Upper lobe of left lung (tissue), 6 donors: ENCODE data around the gene ARV1. TPM values are rescaled to one million over a fixed set of nuclear protein-coding genes. Genes with fewer than 3 reads are reported as not detected.

Source experiments
- ATAC-seq, 2 donors: fragments of 200-7000 bp; cut with Tn5 transposase; one replicate each; pipeline ENCODE4 v1.9.1; 2022; ENCODE audit warnings: mild to moderate bottlenecking in 2 of 2, moderate library complexity in 2 of 2; ENCODE audit not compliant: low FRiP score in 2 of 2
- DNase-seq, 2 donors: peaks; one replicate each; pipeline ENCODE4 v3.0.0-alpha.2; 2019 to 2020
- H3K27ac ChIP-seq, 4 donors: fragments of 200-600 bp; sonication (generic); one replicate each; pipeline ENCODE4 v1.5.1; 2016 to 2019
- H3K27me3 ChIP-seq, 4 donors: fragments of 200-600 bp; sonication (generic); one replicate each; pipeline ENCODE4 v1.5.1; 2017 to 2019
- H3K36me3 ChIP-seq, 4 donors: fragments of 200-600 bp; sonication (generic); one replicate each; pipeline ENCODE4 v1.5.1; 2016 to 2019
- H3K4me1 ChIP-seq, 4 donors: fragments of 200-600 bp; sonication (generic); one replicate each; pipeline ENCODE4 v1.5.1; 2018 to 2019
- H3K4me3 ChIP-seq, 4 donors: fragments of 200-600 bp; sonication (generic); one replicate each; pipeline ENCODE4 v1.5.1; 2017 to 2019; ENCODE audit warnings: mild to moderate bottlenecking in 2 of 4, moderate library complexity in 1 of 4
- H3K9me3 ChIP-seq, 4 donors: fragments of 200-600 bp; sonication (generic); one replicate each; pipeline ENCODE4 v1.5.1; 2018 to 2019
- CTCF ChIP-seq, 6 experiments: fragments of 450-650 bp in 4 of 6; fragments of 200-600 bp in 2 of 6; sonication (generic) in 2 of 6; IDR thresholded peaks; one replicate each; pipeline ENCODE4 v1.5.1; 2016 to 2019; ENCODE audit warnings: antibody characterized with exemption in 6 of 6
- EP300 ChIP-seq, 4 donors: sonication (generic); formaldehyde crosslinking; IDR thresholded peaks; one replicate each; pipeline ENCODE4 v1.5.1; 2017; ENCODE audit warnings: antibody characterized with exemption in 4 of 4, control low read depth in 2 of 4
- POLR2A ChIP-seq, 4 donors: fragments of 450-650 bp; IDR thresholded peaks; one replicate each; pipeline ENCODE4 v1.5.1; 2016 to 2017; ENCODE audit warnings: antibody characterized with exemption in 4 of 4, mild to moderate bottlenecking in 2 of 4
- POLR2AphosphoS5 ChIP-seq, 2 donors: sonication (generic); formaldehyde crosslinking; IDR thresholded peaks; one replicate each; pipeline ENCODE4 v1.5.1; 2017; ENCODE audit warnings: antibody characterized with exemption in 2 of 2
- WGBS, 2 donors: methylation state at CpG; one replicate each; pipeline ENCODE4 v1.1.5; 2017 to 2018; 5-methylcytosine and 5-hydroxymethylcytosine counted together
- total RNA-seq, 6 donors: library from RNA; depleted of rRNA in 4 of 6; stranded (reverse); fragments of >200 nt in 4 of 6; gene quantifications; one replicate each; pipeline versions ENCODE4 v1.1.0 to v1.2.1, GENCODE V29; 2016 to 2021
- donor health status: DM: no; HTN: no; CAD: no; lungs with moderate emphysema.
- donor health status: DM: no; HTN: yes; CAD: no; lungs with severe emphysema.

The ARV1 gene
- total RNA-seq, 6 donors from 2014 or later = 2.3 to 25.2 (median 19.6) TPM

GRCh38 chr1:230985711-230986110 lies 6.8 kb downstream of the ARV1 start:
- Histone ChIP-seq H3K4me3 (no peak overlapping the region), H3K27ac (peak overlapping the region in 1 of 4 donors; percentile 19), H3K9me3 (no peaks in the 10 kb centered on the region), H3K36me3 (peaks cover 0 to 6% (median 0%) of the 10 kb centered on the region in 4 donors), H3K4me1 (peaks cover 0 to 17% (median 2%) of the 10 kb centered on the region in 4 donors), H3K27me3 (no peaks in the 10 kb centered on the region)
- WGBS, 2 donors = 96 to 98% methylated on average over 6 of the region's 6 CpGs
- no peak for ATAC-seq
- no peak for TF ChIP-seq EP300 (IDR thresholded peaks at IDR 0.05)
- TF ChIP-seq POLR2A (IDR thresholded peaks at IDR 0.05) = no peak
- TF ChIP-seq CTCF (IDR thresholded peaks at IDR 0.05) = no peak
- no peak for TF ChIP-seq POLR2AphosphoS5 (IDR thresholded peaks at IDR 0.05)
- no peak for DNase-seq

DNA sequence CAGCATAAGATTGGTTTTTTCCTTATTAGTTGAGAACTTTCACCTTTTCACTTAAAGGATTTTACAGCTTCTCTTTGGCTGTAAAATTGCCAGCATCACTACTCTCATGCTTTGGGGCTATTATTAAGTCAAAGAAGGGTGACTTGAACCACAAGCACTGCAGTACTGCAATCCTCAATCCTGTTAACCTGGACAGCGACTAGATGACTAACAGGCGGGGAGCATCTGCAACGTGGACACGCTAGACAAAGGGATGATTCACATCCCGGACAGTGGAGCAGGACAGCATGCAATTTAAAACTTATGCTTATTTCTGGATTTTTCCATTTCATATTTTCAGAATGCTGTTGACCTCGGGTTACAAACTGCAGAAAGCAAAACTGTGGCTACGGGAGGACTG lies 8.1 kb downstream of the ARV1 start:
- Histone ChIP-seq H3K4me3 (no peak overlapping the region), H3K36me3 (peaks cover 0 to 9% (median 0%) of the 10 kb centered on the region in 4 donors), H3K27me3 (no peaks in the 10 kb centered on the region), H3K4me1 (peaks cover 0 to 18% (median 4%) of the 10 kb centered on the region in 4 donors), H3K9me3 (no peaks in the 10 kb centered on the region), H3K27ac (no peak overlapping the region)
- 93% methylated on average over 7 of the region's 7 CpGs for WGBS, 2 donors
- ATAC-seq = no peak
- TF ChIP-seq POLR2A (IDR thresholded peaks at IDR 0.05) (no peak), POLR2AphosphoS5 (IDR thresholded peaks at IDR 0.05) (no peak), EP300 (IDR thresholded peaks at IDR 0.05) (no peak), CTCF (IDR thresholded peaks at IDR 0.05) (no peak)
- no peak for DNase-seq

DNA sequence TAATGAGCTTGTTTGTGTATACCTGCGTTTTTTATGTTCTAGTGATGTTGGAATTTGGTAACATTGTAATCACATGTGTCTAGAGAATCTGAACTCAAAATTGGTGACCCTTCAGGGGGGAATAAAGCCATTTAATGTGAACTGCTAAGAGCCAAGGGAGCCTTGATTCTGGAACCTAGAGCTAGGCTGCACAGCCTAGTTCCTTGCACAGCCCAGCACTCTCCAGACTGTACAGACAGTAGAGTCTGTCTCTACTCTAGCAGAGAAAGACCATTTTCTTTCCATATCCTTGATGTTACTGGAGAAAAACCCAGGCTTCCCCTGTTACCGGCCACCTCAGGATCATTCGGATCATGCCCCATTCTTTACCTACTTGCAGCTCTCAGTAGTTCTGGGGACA lies 8.6 kb downstream of the ARV1 start:
- H3K27ac ChIP-seq = no peak overlapping the region
- no peaks in the 10 kb centered on the region for H3K9me3 ChIP-seq
- no peak overlapping the region for H3K4me3 ChIP-seq
- H3K36me3 ChIP-seq = peaks cover 0 to 14% (median 2%) of the 10 kb centered on the region in 4 donors
- no peak for ATAC-seq
- H3K4me1 ChIP-seq = peaks cover 0 to 21% (median 4%) of the 10 kb centered on the region in 4 donors
- no peaks in the 10 kb centered on the region for H3K27me3 ChIP-seq
- 84 to 96% methylated on average over 3 of the region's 3 CpGs for WGBS, 2 donors
- no peak for TF ChIP-seq EP300 (IDR thresholded peaks at IDR 0.05)
- DNase-seq = no peak

DNA sequence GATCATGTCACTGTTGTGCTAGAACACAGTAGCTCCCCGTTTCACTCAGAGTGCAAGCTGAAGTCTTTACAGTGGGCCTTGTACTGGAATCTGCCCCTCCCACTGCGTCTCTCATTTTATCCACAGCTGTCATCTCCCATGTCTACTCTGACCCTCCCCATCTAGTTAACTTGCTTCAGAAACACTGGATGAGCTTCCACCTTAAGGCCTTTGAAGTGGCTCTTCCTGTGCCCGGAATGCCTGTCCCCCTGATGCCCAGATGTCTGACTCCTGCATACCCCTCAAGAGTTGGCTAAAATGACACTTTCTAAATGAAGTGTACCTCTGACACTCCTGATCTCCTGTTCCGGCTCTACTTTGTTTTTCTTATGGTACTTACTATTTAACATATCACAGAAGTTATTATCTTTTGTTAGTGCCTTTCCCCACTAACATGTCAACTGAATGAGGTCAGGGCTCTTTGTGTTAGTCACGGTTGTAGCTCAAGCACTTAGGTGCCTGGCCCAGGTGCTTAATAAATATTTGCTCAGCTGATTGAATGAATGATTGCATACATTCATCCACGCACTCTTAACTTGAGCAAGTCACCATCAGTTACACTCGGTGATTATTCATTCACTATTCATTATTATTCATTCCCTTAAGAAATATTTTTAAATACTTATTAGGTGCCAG lies 13.3 kb downstream of the ARV1 start:
- peak in 1 of 4 donors; percentile 17 for TF ChIP-seq EP300 (IDR thresholded peaks at IDR 0.05)
- TF ChIP-seq CTCF (IDR thresholded peaks at IDR 0.05) = no peak
- Histone ChIP-seq H3K27me3 (no peaks in the 10 kb centered on the region), H3K36me3 (peaks cover 2 to 55% (median 15%) of the 10 kb centered on the region in 4 donors), H3K4me3 (no peak overlapping the region), H3K27ac (no peak overlapping the region), H3K9me3 (no peaks in the 10 kb centered on the region), H3K4me1 (peaks cover 0 to 4% (median 2%) of the 10 kb centered on the region in 4 donors)
- WGBS, 2 donors = 74% methylated on average over 6 to 7 of the region's 7 CpGs
- peak in 1 of 2 donors; percentile 67 for ATAC-seq
- peak in 1 of 2 donors; percentile 42 for DNase-seq

DNA sequence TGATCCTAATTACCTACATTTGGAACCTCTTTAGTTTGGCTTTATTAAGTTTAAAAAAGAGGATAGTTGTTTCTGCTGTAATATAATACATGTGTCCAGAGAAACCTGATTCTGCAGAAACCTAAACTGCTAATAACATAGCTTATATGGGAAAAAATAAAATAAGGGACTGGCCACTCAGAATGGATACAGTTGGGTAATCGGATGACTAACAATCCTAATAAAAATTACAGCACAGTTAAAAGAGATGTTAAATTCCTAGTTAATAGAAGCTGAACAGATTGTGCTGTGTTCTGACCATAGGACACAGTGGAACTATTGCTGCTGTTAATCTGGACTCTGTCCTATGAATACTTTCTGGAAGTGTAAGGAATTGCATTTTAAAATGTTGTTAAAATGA lies 16.0 kb downstream of the ARV1 start:
- peaks cover 25 to 81% (median 40%) of the 10 kb centered on the region in 4 donors for H3K36me3 ChIP-seq
- H3K4me1 ChIP-seq = peaks cover 0 to 4% (median 2%) of the 10 kb centered on the region in 4 donors
- H3K4me3 ChIP-seq = no peak overlapping the region
- ATAC-seq (no peak), DNase-seq (no peak)
- 100% methylated on average over 1 of the region's 1 CpG for WGBS, 2 donors
- H3K9me3 ChIP-seq = no peaks in the 10 kb centered on the region
- no peaks in the 10 kb centered on the region for H3K27me3 ChIP-seq
- H3K27ac ChIP-seq = no peak overlapping the region
- no peak for TF ChIP-seq EP300 (IDR thresholded peaks at IDR 0.05)
- TF ChIP-seq POLR2AphosphoS5 (IDR thresholded peaks at IDR 0.05) = no peak
- TF ChIP-seq POLR2A (IDR thresholded peaks at IDR 0.05) = no peak
- no peak for TF ChIP-seq CTCF (IDR thresholded peaks at IDR 0.05)
